ENCODE data around the gene IFT27.
"Not testable (repeated sequence)": the region's sequence is repeated elsewhere in the genome, so short reads cannot be mapped to it uniquely, and the experiment has no call there.

Gene IFT27

GRCh38 chr22:36743011-36743410, 32.9 kb downstream of the IFT27 start:
- DNase-seq = no peak

- DNase-seq = no peak
Observed at GRCh38 chr22:36741968-36742367, 34.0 kb downstream of the IFT27 start.

- DNase-seq = no peak
Observed at GRCh38 chr22:36741204-36741793, 34.6 kb downstream of the IFT27 start.

- DNase-seq = no peak
Observed at GRCh38 chr22:36740716-36741115, 35.2 kb downstream of the IFT27 start.

GRCh38 chr22:36739185-36739584, 36.7 kb downstream of the IFT27 start:
- no peak for DNase-seq

- no peak for DNase-seq
Observed at GRCh38 chr22:36738416-36739020, 37.4 kb downstream of the IFT27 start.

- DNase-seq = no peak
Observed at GRCh38 chr22:36737776-36738175, 38.1 kb downstream of the IFT27 start.

GRCh38 chr22:36736701-36737320, 39.1 kb downstream of the IFT27 start:
- DNase-seq = no peak

GRCh38 chr22:36734171-36735058, 41.5 kb downstream of the IFT27 start:
- DNase-seq = no peak

GRCh38 chr22:36733271-36733670, 42.6 kb downstream of the IFT27 start:
- DNase-seq = no peak

- DNase-seq = no peak
Observed at GRCh38 chr22:36732609-36733008, 43.3 kb downstream of the IFT27 start.

GRCh38 chr22:36731916-36732315, 44.0 kb downstream of the IFT27 start:
- DNase-seq = no peak

GRCh38 chr22:36731321-36731720, 44.6 kb downstream of the IFT27 start:
- DNase-seq = not testable (repeated sequence)

GRCh38 chr22:36730176-36730858, 45.6 kb downstream of the IFT27 start:
- DNase-seq = no peak

GRCh38 chr22:36729321-36729720, 46.6 kb downstream of the IFT27 start:
- DNase-seq = no peak

- no peak for DNase-seq
Observed at GRCh38 chr22:36728505-36728904, 47.4 kb downstream of the IFT27 start.

GRCh38 chr22:36727927-36728488, 47.9 kb downstream of the IFT27 start:
- DNase-seq = no peak

GRCh38 chr22:36727110-36727509, 48.8 kb downstream of the IFT27 start:
- no peak for DNase-seq

- no peak for DNase-seq
Observed at GRCh38 chr22:36726007-36726380, 49.9 kb downstream of the IFT27 start.

GRCh38 chr22:36725366-36726006, 50.4 kb downstream of the IFT27 start:
- no peak for DNase-seq

GRCh38 chr22:36724836-36725235, 51.1 kb downstream of the IFT27 start:
- DNase-seq = no peak

- DNase-seq = no peak
Observed at GRCh38 chr22:36722055-36722454, 53.9 kb downstream of the IFT27 start.
